ENCODE results near the gene LSAMP.

The LSAMP gene

GRCh38 chr3:116179091-116179490, 266.2 kb downstream of the LSAMP start:
- no peak overlapping the region for H3K4me3 ChIP-seq (ENCODE audit: insufficient read depth, low read length, poor library complexity, severe bottlenecking)
- no peak overlapping the region for H3K4me2 ChIP-seq (ENCODE audit: low read depth, low read length, poor library complexity, severe bottlenecking)
- no peak overlapping the region for H3K27ac ChIP-seq (ENCODE audit: low read depth, low read length)
- H3F3A ChIP-seq (ENCODE audit: insufficient read depth), result no peaks in the 10 kb centered on the region
- H3K9me2 ChIP-seq (replicated peaks; ENCODE audit: insufficient read depth, low read length), result no peaks in the 10 kb centered on the region
- H3K9me3 ChIP-seq (ENCODE audit: insufficient read depth, low read length), result no peaks in the 10 kb centered on the region
- H3K79me2 ChIP-seq (ENCODE audit: insufficient read depth, low read length), result no peaks in the 10 kb centered on the region
- H3K36me3 ChIP-seq (ENCODE audit: low read length), result no peaks in the 10 kb centered on the region
- no peak overlapping the region for H2AFZ ChIP-seq (ENCODE audit: low read depth, low read length, severe bottlenecking)
- TF ChIP-seq EZH2phosphoT487 (conservative IDR thresholded peaks at IDR 0.05; ENCODE audit: low read length), result no peak
- no peak overlapping the region for H3K9ac ChIP-seq (ENCODE audit: low read length)
- no peaks in the 10 kb centered on the region for H4K20me1 ChIP-seq (ENCODE audit: low read depth, low read length)
- no peaks in the 10 kb centered on the region for H3K27me3 ChIP-seq (ENCODE audit: low read length)

- no peaks in the 10 kb centered on the region for H3K27me3 ChIP-seq (ENCODE audit: low read length)
- H3K4me2 ChIP-seq (ENCODE audit: low read depth, low read length, poor library complexity, severe bottlenecking), result no peak overlapping the region
- no peaks in the 10 kb centered on the region for H3K79me2 ChIP-seq (ENCODE audit: insufficient read depth, low read length)
- H3F3A ChIP-seq (ENCODE audit: insufficient read depth), result no peaks in the 10 kb centered on the region
- no peaks in the 10 kb centered on the region for H3K36me3 ChIP-seq (ENCODE audit: low read length)
- H3K9me3 ChIP-seq (ENCODE audit: insufficient read depth, low read length), result no peaks in the 10 kb centered on the region
- no peak overlapping the region for H2AFZ ChIP-seq (ENCODE audit: low read depth, low read length, severe bottlenecking)
- no peaks in the 10 kb centered on the region for H3K9me2 ChIP-seq (replicated peaks; ENCODE audit: insufficient read depth, low read length)
- H3K4me3 ChIP-seq (ENCODE audit: insufficient read depth, low read length, poor library complexity, severe bottlenecking), result no peak overlapping the region
- no peak overlapping the region for H3K27ac ChIP-seq (ENCODE audit: low read depth, low read length)
- H4K20me1 ChIP-seq (ENCODE audit: low read depth, low read length), result no peaks in the 10 kb centered on the region
- no peak overlapping the region for H3K9ac ChIP-seq (ENCODE audit: low read length)
- no peak for TF ChIP-seq EZH2phosphoT487 (conservative IDR thresholded peaks at IDR 0.05; ENCODE audit: low read length)
Observed at GRCh38 chr3:116176974-116177555, 268.2 kb downstream of the LSAMP start.

- no peaks in the 10 kb centered on the region for H3F3A ChIP-seq (ENCODE audit: insufficient read depth)
- H4K20me1 ChIP-seq (ENCODE audit: low read depth, low read length), result no peaks in the 10 kb centered on the region
- H3K9me2 ChIP-seq (replicated peaks; ENCODE audit: insufficient read depth, low read length), result no peaks in the 10 kb centered on the region
- no peak overlapping the region for H3K4me3 ChIP-seq (ENCODE audit: insufficient read depth, low read length, poor library complexity, severe bottlenecking)
- H3K27ac ChIP-seq (ENCODE audit: low read depth, low read length), result no peak overlapping the region
- H3K4me2 ChIP-seq (ENCODE audit: low read depth, low read length, poor library complexity, severe bottlenecking), result no peak overlapping the region
- H3K9me3 ChIP-seq (ENCODE audit: insufficient read depth, low read length), result no peaks in the 10 kb centered on the region
- no peaks in the 10 kb centered on the region for H3K79me2 ChIP-seq (ENCODE audit: insufficient read depth, low read length)
- no peak for TF ChIP-seq CTCF (IDR thresholded peaks at IDR 0.05; ENCODE audit: insufficient read depth, low read length, poor library complexity, severe bottlenecking)
- no peak for TF ChIP-seq EZH2phosphoT487 (conservative IDR thresholded peaks at IDR 0.05; ENCODE audit: low read length)
- no peak overlapping the region for H2AFZ ChIP-seq (ENCODE audit: low read depth, low read length, severe bottlenecking)
- H3K27me3 ChIP-seq (ENCODE audit: low read length), result no peaks in the 10 kb centered on the region
- H3K9ac ChIP-seq (ENCODE audit: low read length), result no peak overlapping the region
- no peaks in the 10 kb centered on the region for H3K36me3 ChIP-seq (ENCODE audit: low read length)
Observed at GRCh38 chr3:116166121-116166520, 279.2 kb downstream of the LSAMP start.

- no peaks in the 10 kb centered on the region for H3K79me2 ChIP-seq (ENCODE audit: insufficient read depth, low read length)
- no peaks in the 10 kb centered on the region for H3K9me2 ChIP-seq (replicated peaks; ENCODE audit: insufficient read depth, low read length)
- no peak overlapping the region for H3K9ac ChIP-seq (ENCODE audit: low read length)
- no peak overlapping the region for H3K4me3 ChIP-seq (ENCODE audit: insufficient read depth, low read length, poor library complexity, severe bottlenecking)
- H3K27me3 ChIP-seq (ENCODE audit: low read length), result no peaks in the 10 kb centered on the region
- no peaks in the 10 kb centered on the region for H3F3A ChIP-seq (ENCODE audit: insufficient read depth)
- no peaks in the 10 kb centered on the region for H3K9me3 ChIP-seq (ENCODE audit: insufficient read depth, low read length)
- H3K4me2 ChIP-seq (ENCODE audit: low read depth, low read length, poor library complexity, severe bottlenecking), result no peak overlapping the region
- H3K27ac ChIP-seq (ENCODE audit: low read depth, low read length), result no peak overlapping the region
- no peaks in the 10 kb centered on the region for H3K36me3 ChIP-seq (ENCODE audit: low read length)
- TF ChIP-seq CTCF (IDR thresholded peaks at IDR 0.05; ENCODE audit: insufficient read depth, low read length, poor library complexity, severe bottlenecking) (no peak), EZH2phosphoT487 (conservative IDR thresholded peaks at IDR 0.05; ENCODE audit: low read length) (no peak)
- H4K20me1 ChIP-seq (ENCODE audit: low read depth, low read length), result no peaks in the 10 kb centered on the region
- no peak overlapping the region for H2AFZ ChIP-seq (ENCODE audit: low read depth, low read length, severe bottlenecking)
Observed at GRCh38 chr3:116165641-116166040, 279.6 kb downstream of the LSAMP start.
